ENCODE measurements around the gene EVPL.

- TF ChIP-seq POLR2A (IDR thresholded peaks at IDR 0.05; ENCODE audit: low read depth, low read length) (no peak), POLR2AphosphoS5 (IDR thresholded peaks at IDR 0.05; ENCODE audit: insufficient read depth, low read depth, low read length) (no peak), CTCF (IDR thresholded peaks at IDR 0.05; ENCODE audit: extremely low read depth in 1 of 2, insufficient read depth in 1 of 2, low read depth in 1 of 2, low read length in 2 of 2) (no peak), EZH2 (IDR thresholded peaks at IDR 0.05; ENCODE audit: borderline replicate concordance, low read depth, low read length, severe bottlenecking) (no peak), FOS (IDR thresholded peaks at IDR 0.05; ENCODE audit: borderline replicate concordance, insufficient read depth, low read length) (no peak), MAX (IDR thresholded peaks at IDR 0.05; ENCODE audit: insufficient read depth, insufficient read length) (no peak)
These were observed 7.6 kb upstream of the EVPL start for GRCh38 chr17:76034428-76035350.
